Measurements from ENCODE around the gene ITIH1.

DNA sequence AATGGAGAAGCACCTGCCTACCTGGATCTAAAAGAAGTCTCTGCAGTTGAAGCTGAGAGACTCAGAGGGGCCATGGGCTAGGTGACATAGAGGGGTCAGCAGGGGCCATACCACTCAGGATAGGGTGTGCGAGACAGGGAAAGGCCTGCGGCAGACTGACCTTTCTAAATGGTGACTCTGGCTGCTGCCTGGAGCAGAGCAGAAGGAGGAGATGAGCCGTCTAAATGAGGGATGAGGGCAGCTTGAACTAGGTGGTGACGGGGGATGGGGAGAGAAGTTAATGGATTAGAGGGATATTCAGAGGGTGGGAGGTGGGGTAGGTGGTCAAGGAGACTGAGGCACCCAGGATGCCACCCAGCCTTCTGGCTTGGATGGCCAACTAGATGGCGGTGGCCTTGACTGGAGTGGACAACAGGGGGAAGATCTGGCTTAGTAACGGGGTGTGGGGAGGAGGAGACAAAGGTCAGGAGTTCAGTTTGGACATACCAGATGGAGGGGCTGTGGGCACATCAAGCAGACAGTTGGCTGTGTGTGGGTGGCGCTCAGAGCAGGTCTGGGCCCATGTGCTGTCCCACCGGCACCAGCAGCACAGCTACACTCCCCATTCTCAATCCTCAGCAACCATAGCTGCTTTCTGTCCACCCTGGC is 3.2 kb upstream of the ITIH1 start:
- TF ChIP-seq EZH2 (IDR thresholded peaks at IDR 0.05; ENCODE audit: borderline replicate concordance, low read depth, low read length, severe bottlenecking) (no peak), POLR2A (IDR thresholded peaks at IDR 0.05; ENCODE audit: low read depth, low read length) (no peak)
- TF ChIP-seq, protein P1, sequence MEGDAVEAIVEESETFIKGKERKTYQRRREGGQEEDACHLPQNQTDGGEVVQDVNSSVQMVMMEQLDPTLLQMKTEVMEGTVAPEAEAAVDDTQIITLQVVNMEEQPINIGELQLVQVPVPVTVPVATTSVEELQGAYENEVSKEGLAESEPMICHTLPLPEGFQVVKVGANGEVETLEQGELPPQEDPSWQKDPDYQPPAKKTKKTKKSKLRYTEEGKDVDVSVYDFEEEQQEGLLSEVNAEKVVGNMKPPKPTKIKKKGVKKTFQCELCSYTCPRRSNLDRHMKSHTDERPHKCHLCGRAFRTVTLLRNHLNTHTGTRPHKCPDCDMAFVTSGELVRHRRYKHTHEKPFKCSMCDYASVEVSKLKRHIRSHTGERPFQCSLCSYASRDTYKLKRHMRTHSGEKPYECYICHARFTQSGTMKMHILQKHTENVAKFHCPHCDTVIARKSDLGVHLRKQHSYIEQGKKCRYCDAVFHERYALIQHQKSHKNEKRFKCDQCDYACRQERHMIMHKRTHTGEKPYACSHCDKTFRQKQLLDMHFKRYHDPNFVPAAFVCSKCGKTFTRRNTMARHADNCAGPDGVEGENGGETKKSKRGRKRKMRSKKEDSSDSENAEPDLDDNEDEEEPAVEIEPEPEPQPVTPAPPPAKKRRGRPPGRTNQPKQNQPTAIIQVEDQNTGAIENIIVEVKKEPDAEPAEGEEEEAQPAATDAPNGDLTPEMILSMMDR (IDR thresholded peaks at IDR 0.05; ENCODE audit: extremely low read depth in 1 of 2, insufficient read depth in 1 of 2, low read depth in 1 of 2, low read length in 2 of 2), result no peak

Data from endothelial cell of umbilical vein (primary cell).